Stimulated activated CD4-positive, alpha-beta T cell treated with anti-CD3 and anti-CD28 coated beads, Interleukin-1b, Interleukin-23, amount 100 ng/mL, for 24 hours (primary cell): Measurements from ENCODE around the gene RALGPS1.
"Not testable (repeated sequence)": the region's sequence is repeated elsewhere in the genome, so short reads cannot be mapped to it uniquely, and the experiment has no call there.

Experiments
- DNase-seq, 4 experiments: peaks; one replicate each; pipeline ENCODE4 v3.0.0-alpha.2; 2020; ENCODE audit warnings: low read depth in 4 of 4, low spot score in 1 of 4

RALGPS1 gene

GRCh38 chr9:127132921-127133647, 218.5 kb downstream of the RALGPS1 start:
- DNase-seq = no peak

- DNase-seq = no peak
Observed at GRCh38 chr9:127133739-127134167, 219.2 kb downstream of the RALGPS1 start.

- no peak for DNase-seq
Observed at GRCh38 chr9:127135056-127135745, 220.6 kb downstream of the RALGPS1 start.

- DNase-seq = no peak
Observed at GRCh38 chr9:127136081-127136879, 221.7 kb downstream of the RALGPS1 start.

- no peak for DNase-seq
Observed at GRCh38 chr9:127136880-127137639, 222.5 kb downstream of the RALGPS1 start.

GRCh38 chr9:127137640-127138360, 223.2 kb downstream of the RALGPS1 start:
- no peak for DNase-seq

GRCh38 chr9:127138444-127138843, 223.9 kb downstream of the RALGPS1 start:
- no peak for DNase-seq

GRCh38 chr9:127139071-127139731, 224.6 kb downstream of the RALGPS1 start:
- DNase-seq = no peak

- no peak for DNase-seq
Observed at GRCh38 chr9:127139775-127140174, 225.2 kb downstream of the RALGPS1 start.

GRCh38 chr9:127140181-127140580, 225.6 kb downstream of the RALGPS1 start:
- no peak for DNase-seq

- DNase-seq = no peak
Observed at GRCh38 chr9:127140842-127141675, 226.5 kb downstream of the RALGPS1 start.

GRCh38 chr9:127142291-127142690, 227.7 kb downstream of the RALGPS1 start:
- no peak for DNase-seq

- no peak for DNase-seq
Observed at GRCh38 chr9:127142931-127143464, 228.4 kb downstream of the RALGPS1 start.

GRCh38 chr9:127143920-127144465, 229.4 kb downstream of the RALGPS1 start:
- no peak for DNase-seq

- DNase-seq = no peak
Observed at GRCh38 chr9:127144670-127145445, 230.3 kb downstream of the RALGPS1 start.

GRCh38 chr9:127146841-127147240, 232.3 kb downstream of the RALGPS1 start:
- DNase-seq = not testable (repeated sequence)

GRCh38 chr9:127147251-127147650, 232.7 kb downstream of the RALGPS1 start:
- DNase-seq = no peak

GRCh38 chr9:127148014-127148413, 233.4 kb downstream of the RALGPS1 start:
- no peak for DNase-seq
